HG02623 (cell line): ENCODE results near the gene GAPDH.
"Not testable (repeated sequence)": the region's sequence is repeated elsewhere in the genome, so short reads cannot be mapped to it uniquely, and the experiment has no call there.

Source experiments
- ATAC-seq: cut with Tn5 transposase; IDR thresholded peaks from one replicate; pipeline ENCODE4 v1.9.1; 2021; ENCODE audit warnings: moderate library complexity; ENCODE audit not compliant: unreplicated experiment

The GAPDH gene

DNA sequence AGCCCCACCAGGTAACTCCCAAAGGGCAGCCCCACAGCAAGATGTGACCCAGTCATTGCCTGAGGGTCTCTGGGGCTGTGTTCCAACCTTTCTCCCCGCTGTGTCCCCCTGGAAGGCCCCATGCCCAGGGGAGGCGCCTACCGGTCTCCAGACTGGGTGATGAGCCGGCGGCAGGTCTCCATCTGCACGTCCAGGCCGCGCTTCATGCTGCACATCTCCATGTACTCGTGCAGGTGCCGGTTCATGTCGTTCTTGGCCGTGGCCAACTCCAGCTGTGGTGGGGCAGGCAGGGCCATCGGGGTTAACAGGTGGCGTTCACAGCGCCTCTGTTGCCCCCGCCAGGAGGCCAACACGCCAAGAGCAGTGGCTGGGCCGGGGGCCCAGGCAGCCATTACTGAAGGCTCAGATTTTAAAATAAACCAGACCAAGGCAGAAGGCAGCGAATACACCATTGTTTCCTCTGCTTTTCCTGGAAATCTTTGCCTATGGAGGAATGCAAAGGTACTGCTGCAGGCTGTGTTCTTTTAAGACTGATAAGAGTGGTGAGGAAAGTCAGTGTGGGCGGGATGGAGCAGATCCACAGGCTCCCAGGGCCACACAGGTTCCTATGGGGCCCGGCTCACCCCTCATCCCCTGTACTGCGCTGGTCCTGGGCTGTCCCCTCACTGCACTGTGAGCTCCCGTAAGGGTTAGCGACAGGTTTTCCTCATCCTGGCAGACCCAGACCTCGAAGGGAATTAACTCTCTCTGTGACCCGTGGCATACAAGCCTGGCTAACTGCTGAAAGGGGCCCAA, 7.3 kb downstream of the GAPDH start:
- no peak for ATAC-seq

GRCh38 chr12:6542209-6543009, 8.1 kb downstream of the GAPDH start:
- no peak for ATAC-seq

- ATAC-seq: no peak
Observed at GRCh38 chr12:6546016-6546415, 11.7 kb downstream of the GAPDH start.

- ATAC-seq: no peak
Observed at GRCh38 chr12:6547566-6547965, 13.2 kb downstream of the GAPDH start.

DNA sequence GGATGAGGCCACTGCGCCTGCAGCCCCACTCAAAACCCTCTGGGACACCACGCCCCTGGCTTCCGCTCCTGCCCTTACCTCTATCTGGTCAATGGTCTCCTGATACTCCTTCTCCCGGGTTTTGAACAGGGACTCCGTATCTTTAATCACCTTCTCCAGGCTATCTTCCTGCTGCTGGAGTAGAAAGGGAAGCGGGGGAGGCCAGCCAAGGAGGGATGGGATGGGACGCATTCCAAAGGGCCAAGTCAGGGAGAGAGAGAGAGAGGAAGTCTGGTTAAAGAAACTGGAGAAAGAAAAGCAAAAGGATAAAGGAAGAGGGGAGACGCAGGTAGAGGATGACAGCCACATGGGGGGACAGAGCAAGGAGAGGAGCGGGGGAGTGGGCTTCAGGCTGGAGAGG, 13.7 kb downstream of the GAPDH start:
- ATAC-seq: no peak

GRCh38 chr12:6548556-6548955, 14.2 kb downstream of the GAPDH start:
- ATAC-seq: no peak

DNA sequence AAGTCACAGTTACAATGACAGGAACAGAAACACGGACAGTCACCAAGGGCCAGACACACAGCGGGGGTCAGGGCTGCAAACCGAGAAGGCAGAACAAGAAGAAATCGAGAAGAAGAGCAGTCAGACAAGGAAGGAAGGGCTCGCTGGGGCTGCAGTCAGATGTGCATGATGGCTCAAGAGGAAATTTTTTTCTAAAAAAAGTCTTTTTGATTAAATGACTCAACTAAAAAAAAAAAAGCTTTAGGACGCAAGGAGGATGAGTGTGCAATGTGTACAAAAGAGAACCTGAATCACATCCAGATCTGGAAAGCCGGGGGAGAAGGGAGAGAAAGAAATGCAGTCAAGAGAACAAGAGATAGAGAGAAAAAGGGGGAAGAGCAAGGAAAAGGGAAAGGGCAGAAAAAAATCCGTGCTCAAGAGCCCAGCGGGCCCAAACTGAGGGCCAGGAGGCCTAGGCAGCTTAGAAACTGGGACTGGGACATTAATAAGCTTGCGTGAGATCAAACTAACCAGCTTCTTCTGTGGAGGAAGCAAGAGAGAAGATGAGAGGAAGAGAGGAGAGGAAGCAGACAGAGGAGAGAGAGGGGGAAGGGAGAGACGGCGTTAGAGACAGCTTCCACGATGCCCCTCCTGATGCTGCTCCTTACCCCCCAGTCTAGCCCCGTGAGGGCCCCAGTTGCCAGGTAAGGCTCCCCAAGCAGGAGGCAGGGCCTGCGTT, 14.8 kb downstream of the GAPDH start:
- no peak for ATAC-seq

DNA sequence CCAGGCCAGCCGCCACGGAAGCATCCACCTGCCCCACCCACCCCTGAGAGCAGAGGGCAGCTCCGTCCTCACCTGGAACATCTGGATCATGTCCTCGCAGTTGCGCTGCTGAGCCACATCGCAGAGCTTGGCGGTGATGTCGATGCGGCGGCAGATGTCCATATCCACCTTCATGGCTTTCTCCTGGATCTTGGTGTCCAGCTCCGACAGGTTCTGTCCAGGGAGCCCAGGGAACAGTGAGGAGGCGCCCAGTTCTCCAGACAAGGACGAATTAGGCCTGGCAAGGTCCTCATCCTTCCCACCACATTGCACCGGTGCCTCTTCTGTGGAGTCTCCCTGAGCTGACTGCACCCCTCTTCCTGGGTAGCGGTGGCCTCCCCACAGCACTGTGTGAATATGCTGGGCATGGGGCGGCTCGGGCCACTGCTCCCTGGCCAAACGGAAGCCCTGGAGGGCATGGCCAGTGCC, 15.4 kb downstream of the GAPDH start:
- ATAC-seq: no peak

- no peak for ATAC-seq
Observed at GRCh38 chr12:6550294-6551062, 16.2 kb downstream of the GAPDH start.

- no peak for ATAC-seq
Observed at GRCh38 chr12:6551063-6551461, 16.7 kb downstream of the GAPDH start.

DNA sequence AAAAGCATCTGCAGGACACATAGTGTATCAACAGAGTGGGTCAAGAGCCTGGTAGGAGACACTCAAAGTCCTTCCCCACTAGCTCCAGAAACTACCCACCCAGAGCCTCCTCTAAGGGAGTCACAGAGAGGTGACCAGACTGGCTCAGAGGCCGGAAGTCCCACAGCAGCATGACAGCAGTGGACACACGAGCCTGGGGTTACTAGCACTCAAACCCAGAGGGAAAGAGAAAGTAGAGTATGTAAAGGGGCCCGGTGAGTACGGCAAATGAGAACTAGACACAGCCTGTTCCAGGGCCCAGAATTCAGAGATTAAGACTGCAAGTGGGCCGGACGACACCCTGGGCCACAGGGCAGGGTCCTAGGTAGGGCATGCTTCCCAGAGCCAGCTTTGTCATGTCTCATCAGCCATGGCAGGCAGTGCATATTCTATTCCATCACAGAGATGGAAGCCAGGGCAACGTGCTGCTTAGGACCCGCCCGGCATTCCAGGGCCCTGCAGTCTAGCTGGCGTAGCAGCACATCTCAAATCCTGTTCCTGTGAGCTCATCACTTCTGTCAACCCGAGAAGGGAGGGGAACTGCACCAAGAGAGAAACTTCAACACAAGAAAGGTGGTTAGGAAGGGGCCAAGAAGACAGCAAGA, 17.3 kb downstream of the GAPDH start:
- ATAC-seq: no peak

GRCh38 chr12:6552140-6552551, 17.8 kb downstream of the GAPDH start:
- ATAC-seq: no peak

DNA sequence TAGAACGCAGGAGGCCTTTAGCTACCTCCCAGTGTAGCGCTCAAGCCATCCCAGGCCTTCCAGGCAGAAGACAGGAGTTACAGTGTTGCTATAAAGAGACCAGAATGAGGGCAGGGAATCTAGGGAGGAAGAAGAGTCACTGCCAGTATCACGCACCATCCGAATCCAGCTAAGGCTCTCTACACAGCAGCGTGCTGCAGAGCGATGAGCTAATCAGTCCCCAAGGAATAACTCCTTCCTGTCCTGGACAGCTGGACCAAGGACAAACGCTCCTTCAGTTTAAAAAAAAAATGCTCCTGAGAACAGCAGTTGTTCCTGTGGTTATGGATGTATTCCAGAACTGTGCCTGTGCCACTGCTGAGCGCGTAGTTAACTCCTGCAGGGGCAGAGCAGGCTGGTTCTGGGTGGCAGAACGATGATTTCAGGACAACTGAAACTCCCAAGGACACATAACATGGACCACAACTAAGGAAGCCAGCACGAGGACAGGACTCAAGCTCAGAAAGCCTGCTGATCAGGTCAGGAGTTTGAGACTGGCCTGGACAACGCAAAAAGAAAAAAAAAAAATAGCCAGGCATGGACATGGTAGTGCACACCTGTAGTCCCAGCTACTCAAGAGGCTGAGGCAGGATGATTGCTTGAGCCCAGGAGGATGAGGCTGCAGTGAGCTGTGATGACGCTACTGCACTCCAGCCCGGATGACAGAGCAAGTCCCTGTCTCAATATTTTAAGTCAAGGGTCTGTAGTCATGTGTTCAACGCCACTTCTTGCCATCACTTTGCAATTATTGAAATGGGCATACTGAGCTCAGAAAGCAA, 18.9 kb downstream of the GAPDH start:
- no peak for ATAC-seq

DNA sequence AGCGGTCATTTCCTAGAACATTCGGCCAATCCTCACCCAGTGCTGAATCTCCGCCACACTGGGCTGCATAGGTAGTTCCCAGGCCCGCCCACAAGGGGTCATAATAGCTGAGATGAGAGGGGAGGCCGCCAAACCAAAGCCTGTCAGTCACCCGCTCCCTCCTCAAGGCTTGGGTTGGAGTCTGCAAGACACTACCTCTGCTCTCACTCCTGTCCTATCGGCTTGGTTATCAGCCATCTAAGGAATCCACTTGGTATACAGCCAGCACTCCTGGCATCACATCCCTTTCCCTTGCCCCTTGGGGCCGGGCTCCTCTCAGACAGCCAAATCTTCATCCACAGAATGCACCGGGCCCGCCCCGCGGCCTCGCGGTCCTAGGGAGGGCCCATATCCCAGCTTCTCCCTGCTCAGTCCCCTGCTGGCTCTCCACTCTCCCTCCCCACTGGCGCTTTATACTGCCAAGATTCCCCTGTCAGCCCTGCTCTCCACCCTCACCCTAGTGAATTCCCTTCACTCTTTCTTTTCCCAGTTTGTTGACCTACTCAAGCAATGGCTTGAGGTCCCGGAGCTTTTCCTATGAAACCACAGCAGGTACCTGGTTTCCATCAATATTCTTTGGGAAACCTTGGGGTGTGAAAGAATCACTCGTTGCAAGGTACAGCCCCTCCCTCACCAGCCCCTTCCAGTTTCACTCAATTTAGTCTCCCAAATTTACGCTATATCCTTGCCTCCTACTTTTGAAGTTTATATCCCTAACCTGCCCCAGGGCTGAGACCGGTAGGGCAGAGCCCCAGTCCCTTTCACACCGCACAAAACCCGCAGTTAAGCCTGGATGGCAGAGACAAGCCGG, 20.1 kb downstream of the GAPDH start:
- peak; percentile 52 for ATAC-seq

DNA sequence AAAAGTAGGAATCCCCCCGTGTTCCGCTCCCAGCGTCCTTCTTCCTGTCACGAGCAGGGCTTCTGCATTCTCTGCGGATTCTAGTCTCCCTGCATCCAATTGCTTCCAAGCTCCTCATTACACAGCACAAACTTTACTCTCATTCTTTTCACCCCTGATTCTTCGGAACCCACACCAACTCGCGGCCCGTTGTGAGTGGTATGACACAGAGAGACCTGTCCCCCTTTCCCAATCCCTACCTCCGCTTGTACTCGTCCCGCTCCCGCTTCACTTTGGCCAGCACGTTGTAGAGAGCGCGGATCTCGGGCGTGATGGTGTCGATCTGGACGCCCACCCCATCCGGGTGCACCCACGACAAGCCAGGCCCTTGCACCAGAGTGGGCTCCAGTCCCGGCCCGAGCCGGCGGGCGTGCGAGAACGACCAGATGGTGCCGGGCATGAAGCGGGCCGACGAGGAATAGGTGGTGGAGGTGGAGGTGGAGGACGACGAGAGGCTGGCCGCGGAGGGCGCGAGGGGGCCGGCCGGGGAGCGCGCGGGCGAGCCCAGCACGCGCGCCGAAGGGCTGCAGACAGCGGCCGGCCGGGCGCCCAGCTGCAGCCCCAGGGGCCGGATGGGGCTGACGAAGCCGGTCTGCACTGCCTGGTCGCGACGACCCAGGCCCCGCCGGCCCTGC, 20.8 kb downstream of the GAPDH start:
- peak; percentile 7 for ATAC-seq

DNA sequence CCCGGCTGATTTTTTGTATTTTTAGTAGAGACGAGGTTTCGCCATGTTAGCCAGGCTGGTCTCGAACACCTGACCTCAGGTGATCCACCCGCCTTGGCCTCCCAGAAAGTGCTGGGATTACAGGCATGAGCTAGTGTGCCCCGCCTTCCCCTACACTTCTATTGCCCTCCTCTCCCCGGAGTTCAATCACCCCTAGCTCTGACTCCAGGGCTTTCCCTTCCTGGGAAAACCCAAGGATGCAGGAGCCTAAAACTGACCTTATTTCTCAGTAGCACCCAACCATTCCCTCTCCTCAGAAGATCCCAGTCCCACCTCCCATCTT, 22.1 kb downstream of the GAPDH start:
- ATAC-seq: not testable (repeated sequence)

- no peak for ATAC-seq
Observed at GRCh38 chr12:6556857-6557256, 22.5 kb downstream of the GAPDH start.
